CD4-positive, alpha-beta T cell (primary cell): ENCODE results near the gene CMIP. TPM values are rescaled to one million over a fixed set of nuclear protein-coding genes. Genes with fewer than 3 reads are reported as not detected.

Source experiments
- ATAC-seq: fragments of 200-7000 bp; cut with Tn5 transposase; one replicate; pipeline ENCODE4 v1.10.0; 2022; ENCODE audit warnings: mild to moderate bottlenecking; ENCODE audit not compliant: poor library complexity
- CTCF ChIA-PET: fragments of 350-600 bp; sonication (Branson Sonifier 250); formaldehyde crosslinking; loops from one replicate; lab custom pipeline; 2021; ENCODE audit warnings: antibody characterized with exemption, inconsistent platforms; lab: Charles Lee
- POLR2A ChIA-PET: fragments of 350-600 bp; sonication (Branson Sonifier 250); formaldehyde crosslinking; loops from one replicate; lab custom pipeline; 2021; ENCODE audit warnings: antibody characterized with exemption, inconsistent platforms; lab: Charles Lee
- DNase-seq, 14 experiments: peaks; one replicate each; pipeline ENCODE4 v3.0.0-alpha.2; 2013 to 2020; ENCODE audit warnings: mixed read lengths in 2 of 14
- H3K27ac ChIP-seq, 2 donors: one replicate each; pipeline versions ENCODE4 v1.5.1 to v1.7.0; 2013; ENCODE audit warnings: low read length in 2 of 2, low read depth in 1 of 2, mild to moderate bottlenecking in 1 of 2
- H3K27me3 ChIP-seq, 2 experiments: 1 replicate in 1 of 2; 2 replicates in 1 of 2; pipeline versions ENCODE4 v1.6.1 to v1.7.0; 2013; ENCODE audit warnings: low read length in 2 of 2, control low read depth in 1 of 2, mild to moderate bottlenecking in 1 of 2, moderate library complexity in 1 of 2; ENCODE audit not compliant: insufficient read depth in 2 of 2, control insufficient read depth in 1 of 2
- H3K36me3 ChIP-seq: one replicate; pipeline ENCODE4 v1.6.1; 2013; ENCODE audit warnings: low read length, control low read depth; ENCODE audit not compliant: insufficient read depth
- H3K4me1 ChIP-seq: one replicate; pipeline ENCODE4 v1.6.1; 2013; ENCODE audit warnings: low read length, control low read depth; ENCODE audit not compliant: insufficient read depth
- H3K4me3 ChIP-seq: one replicate; pipeline ENCODE4 v1.5.1; 2013; ENCODE audit warnings: mild to moderate bottlenecking, low read length, moderate library complexity
- H3K9me3 ChIP-seq, 2 experiments: 1 replicate in 1 of 2; 2 replicates in 1 of 2; pipeline versions ENCODE4 v1.6.1 to v1.7.0; 2013; ENCODE audit warnings: low read length in 2 of 2, mild to moderate bottlenecking in 2 of 2, control low read depth in 1 of 2, moderate library complexity in 1 of 2; ENCODE audit not compliant: control insufficient read depth in 1 of 2, insufficient read depth in 1 of 2
- H3K27ac Mint-ChIP-seq: one replicate; pipeline ENCODE4 v1.8.0; 2020; ENCODE audit warnings: mixed read lengths
- H3K27me3 Mint-ChIP-seq: one replicate; pipeline ENCODE4 v1.8.0; 2021; ENCODE audit warnings: mixed read lengths
- H3K36me3 Mint-ChIP-seq: one replicate; pipeline ENCODE4 v1.8.0; 2021; ENCODE audit warnings: low read depth, mixed read lengths
- H3K4me1 Mint-ChIP-seq: one replicate; pipeline ENCODE4 v1.8.0; 2021; ENCODE audit warnings: low read depth, mixed read lengths
- H3K4me3 Mint-ChIP-seq: one replicate; pipeline ENCODE4 v1.8.0; 2020; ENCODE audit warnings: mild to moderate bottlenecking, mixed read lengths
- H3K9me3 Mint-ChIP-seq: one replicate; pipeline ENCODE4 v1.8.0; 2020; ENCODE audit warnings: mixed read lengths
- intact Hi-C, 2 experiments: fragments of 100-400 bp; cut with DNase I in 1 of 2; cut with micrococcal nuclease in 1 of 2; formaldehyde crosslinking; loops; one replicate each; pipeline versions ENCODE4 v1.15.1 to v1.9.0; 2023 to 2025; cut with DNase I, micrococcal nuclease
- total RNA-seq, 174 experiments: library from RNA in 2 of 174; stranded (reverse) in 2 of 174; gene quantifications; one replicate each; pipeline ENCODE4 v1.2.3 and lab custom pipeline; 2021 to 2026
- TF ChIP-seq, protein P1 (sequence below): fragments of 200-600 bp; IDR thresholded peaks from one replicate; pipeline ENCODE4 v1.8.0; 2022; ENCODE audit warnings: antibody characterized with exemption, mild to moderate bottlenecking

The CMIP gene
- total RNA-seq, 2 experiments from 2014 or later, result 33.5 to 35.3 TPM

DNA sequence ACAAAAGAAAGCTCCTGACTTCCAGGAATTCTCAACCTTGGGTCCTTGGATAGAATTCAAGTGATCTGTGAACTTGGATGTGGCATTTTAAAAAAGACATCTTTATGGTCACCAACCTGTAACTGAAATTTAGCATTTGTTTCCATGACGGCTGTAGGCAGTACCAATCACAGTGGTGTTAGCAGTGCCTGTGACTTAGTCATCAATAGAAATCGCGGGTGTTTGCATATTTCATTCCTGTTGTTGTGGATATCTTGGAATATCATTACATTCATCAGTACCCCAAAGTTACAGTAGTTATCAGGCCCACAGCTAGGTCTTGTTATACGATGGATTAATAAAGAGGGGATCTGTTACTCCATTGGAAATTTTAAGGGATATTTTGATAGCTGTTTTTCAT lies 81.6 kb downstream of the CMIP start:
- Mint-ChIP-seq H3K27ac (no peak overlapping the region), H3K27me3 (no peaks in the 10 kb centered on the region), H3K9me3 (no peaks in the 10 kb centered on the region), H3K36me3 (no peaks in the 10 kb centered on the region), H3K4me3 (no peak overlapping the region), H3K4me1 (peaks cover 58% of the 10 kb centered on the region)
- POLR2A ChIA-PET, result no interaction called here
- TF ChIP-seq, protein P1, sequence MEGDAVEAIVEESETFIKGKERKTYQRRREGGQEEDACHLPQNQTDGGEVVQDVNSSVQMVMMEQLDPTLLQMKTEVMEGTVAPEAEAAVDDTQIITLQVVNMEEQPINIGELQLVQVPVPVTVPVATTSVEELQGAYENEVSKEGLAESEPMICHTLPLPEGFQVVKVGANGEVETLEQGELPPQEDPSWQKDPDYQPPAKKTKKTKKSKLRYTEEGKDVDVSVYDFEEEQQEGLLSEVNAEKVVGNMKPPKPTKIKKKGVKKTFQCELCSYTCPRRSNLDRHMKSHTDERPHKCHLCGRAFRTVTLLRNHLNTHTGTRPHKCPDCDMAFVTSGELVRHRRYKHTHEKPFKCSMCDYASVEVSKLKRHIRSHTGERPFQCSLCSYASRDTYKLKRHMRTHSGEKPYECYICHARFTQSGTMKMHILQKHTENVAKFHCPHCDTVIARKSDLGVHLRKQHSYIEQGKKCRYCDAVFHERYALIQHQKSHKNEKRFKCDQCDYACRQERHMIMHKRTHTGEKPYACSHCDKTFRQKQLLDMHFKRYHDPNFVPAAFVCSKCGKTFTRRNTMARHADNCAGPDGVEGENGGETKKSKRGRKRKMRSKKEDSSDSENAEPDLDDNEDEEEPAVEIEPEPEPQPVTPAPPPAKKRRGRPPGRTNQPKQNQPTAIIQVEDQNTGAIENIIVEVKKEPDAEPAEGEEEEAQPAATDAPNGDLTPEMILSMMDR, result no peak
- Histone ChIP-seq H3K27ac (no peak overlapping the region), H3K4me3 (no peak overlapping the region), H3K36me3 (peaks cover 4% of the 10 kb centered on the region), H3K9me3 (no peaks in the 10 kb centered on the region), H3K27me3 (no peaks in the 10 kb centered on the region), H3K4me1 (peaks cover 50% of the 10 kb centered on the region)
- CTCF ChIA-PET, result interaction anchor here (0.8 kb wide), 1 partner anchor 197 kb away, joined by 3 read pairs; no protein-coding TSS in a partner anchor
- ATAC-seq (no peak), DNase-seq (no peak)
- intact Hi-C loops, result no loop called here

DNA sequence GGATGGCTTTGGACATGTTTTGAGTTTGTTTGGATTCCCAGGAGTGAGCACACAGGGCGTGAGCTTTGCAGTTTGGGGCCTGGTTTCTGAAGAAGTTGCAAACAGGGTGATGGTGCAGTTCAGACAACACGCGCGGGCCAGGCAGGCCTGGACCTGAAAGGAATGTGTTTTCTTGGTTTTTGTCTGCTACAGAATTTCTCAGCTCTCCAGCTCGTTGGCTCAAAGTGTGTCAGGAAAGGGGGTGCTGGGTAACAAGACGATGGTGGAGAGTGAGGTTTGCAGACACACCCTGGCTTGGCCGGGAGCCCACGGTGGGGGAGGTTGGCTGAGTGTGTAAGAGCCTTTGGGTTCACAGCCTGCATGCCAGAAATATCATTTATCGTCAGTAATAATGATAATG lies 82.3 kb downstream of the CMIP start:
- Mint-ChIP-seq H3K27me3 (no peaks in the 10 kb centered on the region), H3K9me3 (no peaks in the 10 kb centered on the region), H3K27ac (peak overlapping the region; percentile 1), H3K36me3 (no peaks in the 10 kb centered on the region), H3K4me1 (peaks cover 52% of the 10 kb centered on the region), H3K4me3 (no peak overlapping the region)
- no peaks in the 10 kb centered on the region for H3K27me3 ChIP-seq
- peaks cover 43% of the 10 kb centered on the region for H3K4me1 ChIP-seq
- DNase-seq (peak in 5 of 14 experiments; percentile 13 to 65 (median 32)), ATAC-seq (no peak)
- H3K9me3 ChIP-seq, result no peaks in the 10 kb centered on the region
- intact Hi-C loops, result no loop called here
- TF ChIP-seq, protein P1, result no peak
- peak overlapping the region in 1 of 2 donors; percentile 9 for H3K27ac ChIP-seq
- POLR2A ChIA-PET, result interaction anchor here (0.9 kb wide), 1 partner anchor 57 kb away, joined by 3 read pairs; no protein-coding TSS in a partner anchor
- CTCF ChIA-PET, result no interaction called here
- H3K4me3 ChIP-seq, result no peak overlapping the region
- peaks cover 6% of the 10 kb centered on the region for H3K36me3 ChIP-seq

DNA sequence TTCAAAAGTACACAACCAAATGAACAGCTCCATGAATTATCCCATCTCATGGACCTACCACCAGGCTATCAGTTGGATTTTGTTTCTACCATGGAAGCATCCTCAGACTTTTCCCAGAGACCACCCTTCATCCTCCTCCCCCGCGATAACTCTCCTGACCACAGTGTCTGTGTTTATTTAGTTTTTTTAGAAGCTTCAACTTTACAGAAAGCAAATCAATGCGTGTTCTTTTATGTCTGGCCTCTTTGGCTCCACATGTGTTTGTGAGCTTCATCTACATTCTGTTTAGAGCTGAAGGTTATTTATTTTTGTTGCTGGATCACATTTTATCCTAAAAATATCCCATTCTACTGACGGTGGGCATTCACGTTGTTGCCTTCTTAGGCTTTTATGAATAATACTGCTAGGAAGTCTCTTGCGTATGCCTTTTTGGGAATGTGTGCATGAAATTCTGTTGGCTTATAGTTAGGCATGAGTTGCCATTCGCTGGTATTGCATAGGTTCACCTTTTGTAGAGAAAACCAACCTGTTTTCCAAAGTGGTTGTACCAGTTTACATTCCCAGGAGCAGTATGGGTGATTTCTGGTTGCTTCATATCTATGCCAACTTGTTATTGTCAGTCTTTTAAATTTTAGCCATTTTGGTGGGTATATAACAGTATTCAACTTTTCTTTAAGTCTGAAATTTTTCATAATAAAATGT lies 83.0 kb downstream of the CMIP start:
- peaks cover 36% of the 10 kb centered on the region for H3K4me1 ChIP-seq
- H3K27me3 Mint-ChIP-seq, result no peaks in the 10 kb centered on the region
- CTCF ChIA-PET, result no interaction called here

More for the DNA sequence above, 83.0 kb downstream of the CMIP start:
- POLR2A ChIA-PET, result interaction anchor here (0.9 kb wide), 1 partner anchor 58 kb away, joined by 3 read pairs; no protein-coding TSS in a partner anchor
- no peak for DNase-seq
- Mint-ChIP-seq H3K36me3 (peaks cover under 1% of the 10 kb centered on the region), H3K9me3 (no peaks in the 10 kb centered on the region), H3K4me3 (no peak overlapping the region), H3K4me1 (peaks cover 46% of the 10 kb centered on the region), H3K27ac (peak overlapping the region; percentile 1)
- no peak overlapping the region for H3K27ac ChIP-seq
- intact Hi-C loops, result no loop called here
- H3K4me3 ChIP-seq, result no peak overlapping the region
- ATAC-seq, result no peak
- peaks cover 6% of the 10 kb centered on the region for H3K36me3 ChIP-seq
- no peaks in the 10 kb centered on the region for H3K9me3 ChIP-seq
- TF ChIP-seq, protein P1, result no peak
- H3K27me3 ChIP-seq, result no peaks in the 10 kb centered on the region
